ENCODE data around the gene ENOX1.

The ENOX1 gene

GRCh38 chr13:43307921-43308433 is 478.8 kb downstream of the ENOX1 start:
- no peak for DNase-seq (ENCODE audit: low read depth)

GRCh38 chr13:43307221-43307920 is 479.4 kb downstream of the ENOX1 start:
- DNase-seq (ENCODE audit: low read depth): no peak

GRCh38 chr13:43306372-43306771 is 480.4 kb downstream of the ENOX1 start:
- DNase-seq (ENCODE audit: low read depth): no peak

GRCh38 chr13:43305416-43305815 is 481.4 kb downstream of the ENOX1 start:
- DNase-seq (ENCODE audit: low read depth): no peak

- DNase-seq (ENCODE audit: low read depth): no peak
Observed at GRCh38 chr13:43304945-43305344, 481.8 kb downstream of the ENOX1 start.

GRCh38 chr13:43304449-43304848 is 482.3 kb downstream of the ENOX1 start:
- DNase-seq (ENCODE audit: low read depth): no peak

GRCh38 chr13:43303033-43303729 is 483.6 kb downstream of the ENOX1 start:
- DNase-seq (ENCODE audit: low read depth): no peak

GRCh38 chr13:43301346-43301969 is 485.3 kb downstream of the ENOX1 start:
- no peak for DNase-seq (ENCODE audit: low read depth)

- DNase-seq (ENCODE audit: low read depth): no peak
Observed at GRCh38 chr13:43300865-43301264, 485.9 kb downstream of the ENOX1 start.

GRCh38 chr13:43299374-43299773 is 487.4 kb downstream of the ENOX1 start:
- no peak for DNase-seq (ENCODE audit: low read depth)

- DNase-seq (ENCODE audit: low read depth): no peak
Observed at GRCh38 chr13:43298816-43299215, 488.0 kb downstream of the ENOX1 start.

GRCh38 chr13:43297967-43298678 is 488.6 kb downstream of the ENOX1 start:
- DNase-seq (ENCODE audit: low read depth): no peak

GRCh38 chr13:43295825-43296564 is 490.8 kb downstream of the ENOX1 start:
- no peak for DNase-seq (ENCODE audit: low read depth)

GRCh38 chr13:43295321-43295720 is 491.5 kb downstream of the ENOX1 start:
- DNase-seq (ENCODE audit: low read depth): no peak

GRCh38 chr13:43294412-43294811 is 492.4 kb downstream of the ENOX1 start:
- no peak for DNase-seq (ENCODE audit: low read depth)

GRCh38 chr13:43293986-43294385 is 492.8 kb downstream of the ENOX1 start:
- DNase-seq (ENCODE audit: low read depth): no peak

- no peak for DNase-seq (ENCODE audit: low read depth)
Observed at GRCh38 chr13:43293561-43293960, 493.2 kb downstream of the ENOX1 start.

- no peak for DNase-seq (ENCODE audit: low read depth)
Observed at GRCh38 chr13:43293008-43293407, 493.8 kb downstream of the ENOX1 start.

- no peak for DNase-seq (ENCODE audit: low read depth)
Observed at GRCh38 chr13:43291287-43292060, 495.3 kb downstream of the ENOX1 start.

- DNase-seq (ENCODE audit: low read depth): no peak
Observed at GRCh38 chr13:43289470-43290255, 497.1 kb downstream of the ENOX1 start.

All from stimulated activated CD4-positive, alpha-beta T cell treated with anti-CD3 and anti-CD28 coated beads, Interleukin-2, amount 100 ng/mL, for 4 hours (primary cell).